HUES64 (cell line): ENCODE results near the gene TOP1.
"Not testable (repeated sequence)": the region's sequence is repeated elsewhere in the genome, so short reads cannot be mapped to it uniquely, and the experiment has no call there.

Experiments used
- H3K27ac ChIP-seq: 2 replicates; pipeline ENCODE4 v1.7.0; 2013; ENCODE audit warnings: low read depth, low read length, inconsistent platforms
- H3K27me3 ChIP-seq: 2 replicates; pipeline ENCODE4 v1.6.1; 2013; ENCODE audit warnings: mild to moderate bottlenecking, low read length; ENCODE audit not compliant: insufficient read depth
- H3K36me3 ChIP-seq: 2 replicates; pipeline ENCODE4 v1.6.1; 2013; ENCODE audit warnings: mild to moderate bottlenecking, low read length; ENCODE audit not compliant: insufficient read depth
- H3K4me1 ChIP-seq: 2 replicates; pipeline ENCODE4 v1.6.1; 2013; ENCODE audit warnings: mild to moderate bottlenecking, low read length, moderate library complexity; ENCODE audit not compliant: insufficient read depth
- H3K4me3 ChIP-seq: 2 replicates; pipeline ENCODE4 v1.5.1; 2013; ENCODE audit warnings: mild to moderate bottlenecking, low read length, moderate library complexity
- H3K9ac ChIP-seq: 2 replicates; pipeline ENCODE4 v1.6.1; 2013; ENCODE audit warnings: mild to moderate bottlenecking, low read depth, low read length
- H3K9me3 ChIP-seq: 2 replicates; pipeline ENCODE4 v1.6.1; 2013; ENCODE audit warnings: low read depth, low read length; ENCODE audit not compliant: insufficient read depth
- WGBS: fragments of 150-250, 120-280 bp; methylation state at CpG from one replicate; pipeline ENCODE4 v1.1.7; 2013; ENCODE audit warnings: missing lambda C conversion rate; 5-methylcytosine and 5-hydroxymethylcytosine counted together

TOP1 gene

GRCh38 chr20:41119614-41120561 lies 91.3 kb downstream of the TOP1 start:
- WGBS = 94% methylated on average over 7 of the region's 7 CpGs
- peaks cover 96% of the 10 kb centered on the region for H3K36me3 ChIP-seq
- no peak overlapping the region for H3K4me3 ChIP-seq

GRCh38 chr20:41121399-41121798 lies 92.8 kb downstream of the TOP1 start:
- no peaks in the 10 kb centered on the region for H3K9me3 ChIP-seq
- H3K27ac ChIP-seq = no peak overlapping the region
- H3K27me3 ChIP-seq = no peaks in the 10 kb centered on the region
- no peaks in the 10 kb centered on the region for H3K4me1 ChIP-seq
- 91% methylated on average over 3 of the region's 3 CpGs for WGBS
- no peak overlapping the region for H3K9ac ChIP-seq
- peaks cover 96% of the 10 kb centered on the region for H3K36me3 ChIP-seq
- H3K4me3 ChIP-seq = no peak overlapping the region

More at GRCh38 chr20:41119614-41120561, 91.3 kb downstream of the TOP1 start:
- Histone ChIP-seq H3K4me1 (no peaks in the 10 kb centered on the region), H3K27me3 (no peaks in the 10 kb centered on the region), H3K9me3 (no peaks in the 10 kb centered on the region), H3K9ac (no peak overlapping the region), H3K27ac (no peak overlapping the region)

DNA sequence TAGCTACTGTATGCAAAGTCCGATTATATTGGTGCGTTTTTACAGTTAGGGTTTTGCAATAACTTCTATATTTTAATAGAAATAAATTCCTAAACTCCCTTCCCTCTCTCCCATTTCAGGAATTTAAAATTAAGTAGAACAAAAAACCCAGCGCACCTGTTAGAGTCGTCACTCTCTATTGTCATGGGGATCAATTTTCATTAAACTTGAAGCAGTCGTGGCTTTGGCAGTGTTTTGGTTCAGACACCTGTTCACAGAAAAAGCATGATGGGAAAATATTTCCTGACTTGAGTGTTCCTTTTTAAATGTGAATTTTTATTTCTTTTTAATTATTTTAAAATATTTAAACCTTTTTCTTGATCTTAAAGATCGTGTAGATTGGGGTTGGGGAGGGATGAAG lies 95.0 kb downstream of the TOP1 start:
- H3K36me3 ChIP-seq = peaks cover 78% of the 10 kb centered on the region

DNA sequence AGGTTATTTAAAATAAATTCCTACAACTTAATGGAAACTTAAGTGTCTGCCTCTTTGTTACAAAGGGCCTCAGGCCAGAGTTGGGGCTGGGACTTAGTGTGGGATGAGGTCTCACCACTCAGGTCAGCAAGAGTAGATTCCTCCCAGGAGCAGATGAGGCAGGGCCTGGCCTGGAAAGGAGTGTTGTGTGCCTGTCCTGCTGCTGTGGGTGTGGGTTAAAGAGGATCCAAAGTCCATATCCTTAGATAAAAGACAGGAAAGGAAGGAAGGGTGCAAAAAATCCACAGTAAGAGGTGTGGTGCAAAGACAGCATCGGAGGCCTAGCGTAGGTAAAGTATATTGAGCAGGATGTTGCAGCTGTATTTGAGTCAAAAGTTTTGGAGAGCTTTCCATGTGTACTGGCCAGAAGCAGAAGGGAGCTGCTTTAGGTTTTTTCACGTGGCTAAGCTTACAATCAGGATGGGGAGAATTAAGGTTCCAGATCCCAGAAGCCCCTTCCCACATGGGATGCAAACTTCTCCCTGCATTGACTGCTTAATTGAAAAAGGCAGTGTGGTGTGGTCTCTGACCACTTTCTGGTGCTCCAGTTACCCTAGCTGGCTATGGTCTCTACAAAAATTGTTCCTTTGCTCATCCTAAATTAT lies 96.0 kb downstream of the TOP1 start:
- H3K36me3 ChIP-seq = peaks cover 69% of the 10 kb centered on the region

More for the DNA sequence above, 95.0 kb downstream of the TOP1 start:
- H3K4me1 ChIP-seq = no peaks in the 10 kb centered on the region
- H3K9me3 ChIP-seq = no peaks in the 10 kb centered on the region
- no peak overlapping the region for H3K27ac ChIP-seq
- H3K4me3 ChIP-seq = no peak overlapping the region
- WGBS = 92% methylated on average over 4 of the region's 6 CpGs
- no peaks in the 10 kb centered on the region for H3K27me3 ChIP-seq
- no peak overlapping the region for H3K9ac ChIP-seq

DNA sequence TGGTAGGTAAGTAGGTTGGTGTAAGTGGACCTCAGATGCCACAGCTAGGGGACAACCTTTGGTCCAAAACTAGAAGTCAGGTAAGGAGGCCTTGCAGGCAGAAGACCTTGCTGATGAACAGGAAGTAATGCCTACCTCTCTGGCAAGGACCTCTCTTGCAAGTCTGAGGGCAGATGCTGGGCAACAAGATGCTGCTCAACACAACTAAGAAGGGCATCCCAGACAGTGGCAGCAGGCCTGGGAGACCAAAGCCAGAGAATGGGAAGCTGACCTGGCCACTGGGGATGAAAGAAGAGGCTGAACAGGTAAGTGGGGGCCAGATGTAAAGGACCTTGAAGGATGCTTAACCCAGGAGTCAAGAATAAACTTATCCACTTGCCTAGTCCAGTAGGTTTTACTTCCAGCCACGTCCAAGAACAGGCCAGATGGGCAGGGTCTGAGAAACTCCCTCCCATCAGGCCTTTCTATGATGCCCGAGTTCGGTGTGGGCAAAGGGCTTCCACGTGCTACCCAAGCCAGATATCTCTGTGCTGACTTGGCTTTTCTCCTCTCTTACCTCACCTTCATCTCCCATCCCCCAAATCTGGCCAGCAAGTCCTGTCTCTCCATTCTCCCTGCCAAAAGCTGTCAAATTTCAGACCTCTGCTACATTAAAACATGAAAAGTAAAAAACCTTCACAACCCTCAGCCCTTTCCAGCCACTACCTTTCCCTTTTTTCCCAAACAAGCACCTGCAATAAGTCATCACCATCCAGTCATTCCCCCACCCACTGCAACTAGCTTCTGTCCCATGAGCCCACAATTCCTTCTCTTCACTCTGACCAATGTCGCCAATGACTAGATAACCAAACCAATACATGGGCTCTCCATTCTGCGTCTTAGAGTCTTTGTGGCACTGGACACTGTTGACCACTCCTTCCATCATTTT lies 97.2 kb downstream of the TOP1 start:
- Histone ChIP-seq H3K27ac (no peak overlapping the region), H3K4me3 (no peak overlapping the region), H3K27me3 (no peaks in the 10 kb centered on the region), H3K4me1 (no peaks in the 10 kb centered on the region), H3K9ac (no peak overlapping the region), H3K9me3 (no peaks in the 10 kb centered on the region), H3K36me3 (peaks cover 59% of the 10 kb centered on the region)
- WGBS = 91% methylated on average over 6 of the region's 6 CpGs

More for the DNA sequence above, 96.0 kb downstream of the TOP1 start:
- Histone ChIP-seq H3K4me3 (no peak overlapping the region), H3K9me3 (no peaks in the 10 kb centered on the region), H3K27ac (no peak overlapping the region), H3K27me3 (no peaks in the 10 kb centered on the region), H3K9ac (no peak overlapping the region), H3K4me1 (no peaks in the 10 kb centered on the region)
- 96% methylated on average over 3 of the region's 3 CpGs for WGBS

GRCh38 chr20:41126719-41127118 lies 98.1 kb downstream of the TOP1 start:
- Histone ChIP-seq H3K36me3 (peaks cover 50% of the 10 kb centered on the region), H3K27me3 (no peaks in the 10 kb centered on the region), H3K27ac (no peak overlapping the region), H3K4me1 (no peaks in the 10 kb centered on the region), H3K9me3 (no peaks in the 10 kb centered on the region), H3K9ac (no peak overlapping the region), H3K4me3 (no peak overlapping the region)
- WGBS = 95% methylated on average over 3 of the region's 3 CpGs

- WGBS = no CpG with 5 or more reads among the region's 3 CpGs
- H3K9me3 ChIP-seq = not testable (repeated sequence)
- peaks cover 34% of the 10 kb centered on the region for H3K36me3 ChIP-seq
Measured at GRCh38 chr20:41128317-41128716, 99.7 kb downstream of the TOP1 start.

DNA sequence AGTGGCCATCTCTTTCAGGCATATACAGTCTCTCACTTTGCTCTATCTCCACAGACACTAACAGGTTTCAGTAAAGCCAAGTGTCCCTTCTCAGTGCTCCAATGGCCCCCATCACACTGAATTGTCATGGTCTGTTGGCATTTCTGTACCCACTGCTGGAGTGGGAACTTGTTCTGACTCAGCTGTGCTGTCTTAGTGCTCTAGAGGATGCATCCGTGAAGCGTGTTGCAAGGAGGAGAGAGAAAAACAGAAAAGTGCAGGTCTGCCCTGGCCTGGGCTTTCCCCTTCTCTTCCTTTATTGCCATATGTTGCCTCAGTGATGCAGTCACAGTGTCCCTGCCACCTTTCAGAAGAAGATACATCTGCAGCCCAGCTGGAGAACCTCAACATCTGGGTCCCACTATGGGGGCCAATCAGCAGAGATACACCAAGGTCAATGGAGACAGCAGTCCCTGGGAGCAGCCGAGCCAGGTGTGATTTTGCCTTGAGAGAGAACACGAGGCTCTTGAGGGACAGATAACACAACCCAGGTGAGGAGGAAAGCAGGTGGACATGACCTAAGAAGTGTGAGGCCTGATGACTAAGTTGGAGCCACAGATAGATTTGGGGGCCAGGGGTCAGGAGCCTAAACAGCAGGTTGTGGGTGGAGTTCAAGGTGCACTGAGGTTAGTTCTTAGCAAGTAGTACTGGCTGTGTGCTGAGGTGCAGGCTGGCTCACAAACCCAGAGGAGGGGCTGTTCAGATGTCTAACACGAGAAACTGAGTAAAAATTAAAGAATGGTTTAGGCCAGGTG lies 103.2 kb downstream of the TOP1 start:
- WGBS = 94% methylated on average over 5 of the region's 5 CpGs

More at GRCh38 chr20:41128317-41128716, 99.7 kb downstream of the TOP1 start:
- H3K27ac ChIP-seq, H3K4me1 ChIP-seq, H3K27me3 ChIP-seq, H3K9ac ChIP-seq, H3K4me3 ChIP-seq: not testable (repeated sequence)

DNA sequence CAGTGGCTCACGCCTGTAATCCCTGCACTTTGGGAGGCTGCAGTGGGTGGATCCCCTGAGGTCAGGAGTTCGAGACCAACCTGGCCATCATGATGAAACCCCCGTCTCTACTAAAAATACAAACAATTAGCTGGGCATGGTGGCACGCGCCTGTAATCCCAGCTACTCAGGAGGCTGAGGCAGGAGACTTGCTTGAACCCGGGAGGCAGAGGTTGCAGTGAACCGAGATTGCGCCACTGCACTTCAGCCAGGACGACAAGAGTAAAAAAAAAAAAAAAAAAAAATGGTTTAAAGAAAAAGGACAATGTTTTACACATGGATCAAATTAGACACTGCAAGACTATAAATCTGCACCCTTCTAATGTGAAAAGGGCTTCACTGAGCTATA lies 103.8 kb downstream of the TOP1 start:
- not testable (repeated sequence) for H3K36me3 ChIP-seq, H3K27ac ChIP-seq, H3K9me3 ChIP-seq, H3K9ac ChIP-seq, H3K4me3 ChIP-seq
- Histone ChIP-seq H3K27me3 (peaks cover 11% of the 10 kb centered on the region), H3K4me1 (peaks cover 13% of the 10 kb centered on the region)
- 92% methylated on average over 8 of the region's 9 CpGs for WGBS

More for the DNA sequence above, 103.2 kb downstream of the TOP1 start:
- no peak overlapping the region for H3K4me3 ChIP-seq
- H3K9ac ChIP-seq = no peak overlapping the region
- peaks cover 11% of the 10 kb centered on the region for H3K27me3 ChIP-seq
- H3K9me3 ChIP-seq = no peaks in the 10 kb centered on the region
- H3K36me3 ChIP-seq = no peaks in the 10 kb centered on the region
- no peak overlapping the region for H3K27ac ChIP-seq
- H3K4me1 ChIP-seq = peaks cover 13% of the 10 kb centered on the region

- no peaks in the 10 kb centered on the region for H3K36me3 ChIP-seq
- 95% methylated on average over 7 of the region's 7 CpGs for WGBS
- H3K27me3 ChIP-seq = peaks cover 11% of the 10 kb centered on the region
- no peak overlapping the region for H3K27ac ChIP-seq
- no peaks in the 10 kb centered on the region for H3K9me3 ChIP-seq
- no peak overlapping the region for H3K4me3 ChIP-seq
- H3K9ac ChIP-seq = no peak overlapping the region
- peaks cover 17% of the 10 kb centered on the region for H3K4me1 ChIP-seq
Measured at GRCh38 chr20:41133709-41134361, 105.2 kb downstream of the TOP1 start.
